HL-60 (cell line): ENCODE results near the gene ZNF580.

Source experiments
- GABPA ChIP-seq: IDR thresholded peaks from 2 replicates; pipeline ENCODE4 v1.6.1; 2012; ENCODE audit warnings: low read depth
- POLR2AphosphoS5 ChIP-seq: IDR thresholded peaks from 2 replicates; pipeline ENCODE4 v1.6.1; 2012; ENCODE audit warnings: low read depth
- TF ChIP-seq, protein P1 (sequence below): IDR thresholded peaks from one replicate; pipeline ENCODE4 v1.5.1; 2011; ENCODE audit warnings: low read length, control low read depth, inconsistent platforms; ENCODE audit not compliant: insufficient read depth
- TF ChIP-seq, protein P2 (sequence below): IDR thresholded peaks from 2 replicates; pipeline ENCODE4 v1.6.1; 2012; ENCODE audit warnings: low read depth; ENCODE audit not compliant: insufficient replicate concordance

DNA sequence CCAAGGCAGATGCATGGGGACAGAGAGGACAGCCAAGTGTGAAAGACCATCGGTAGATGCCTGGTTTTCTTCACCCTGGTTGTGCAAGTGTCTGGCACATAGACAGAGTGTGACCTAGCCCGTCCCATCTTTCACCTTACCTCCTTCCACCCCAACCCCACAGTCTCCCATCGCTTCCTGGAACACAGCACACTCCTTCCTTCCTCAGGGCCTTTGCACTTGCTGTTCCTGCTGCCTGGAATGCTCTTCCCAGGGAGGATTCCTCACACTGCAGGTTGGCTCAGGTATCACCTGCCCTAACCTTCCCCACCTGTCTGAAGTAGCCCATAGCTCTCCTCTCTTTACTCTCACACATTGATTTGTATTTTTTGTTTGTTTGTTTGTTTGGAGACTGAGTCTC is 44.5 kb upstream of the ZNF580 start:
- TF ChIP-seq, protein P1, sequence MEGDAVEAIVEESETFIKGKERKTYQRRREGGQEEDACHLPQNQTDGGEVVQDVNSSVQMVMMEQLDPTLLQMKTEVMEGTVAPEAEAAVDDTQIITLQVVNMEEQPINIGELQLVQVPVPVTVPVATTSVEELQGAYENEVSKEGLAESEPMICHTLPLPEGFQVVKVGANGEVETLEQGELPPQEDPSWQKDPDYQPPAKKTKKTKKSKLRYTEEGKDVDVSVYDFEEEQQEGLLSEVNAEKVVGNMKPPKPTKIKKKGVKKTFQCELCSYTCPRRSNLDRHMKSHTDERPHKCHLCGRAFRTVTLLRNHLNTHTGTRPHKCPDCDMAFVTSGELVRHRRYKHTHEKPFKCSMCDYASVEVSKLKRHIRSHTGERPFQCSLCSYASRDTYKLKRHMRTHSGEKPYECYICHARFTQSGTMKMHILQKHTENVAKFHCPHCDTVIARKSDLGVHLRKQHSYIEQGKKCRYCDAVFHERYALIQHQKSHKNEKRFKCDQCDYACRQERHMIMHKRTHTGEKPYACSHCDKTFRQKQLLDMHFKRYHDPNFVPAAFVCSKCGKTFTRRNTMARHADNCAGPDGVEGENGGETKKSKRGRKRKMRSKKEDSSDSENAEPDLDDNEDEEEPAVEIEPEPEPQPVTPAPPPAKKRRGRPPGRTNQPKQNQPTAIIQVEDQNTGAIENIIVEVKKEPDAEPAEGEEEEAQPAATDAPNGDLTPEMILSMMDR = no peak
- TF ChIP-seq POLR2AphosphoS5 (no peak), GABPA (no peak)
- TF ChIP-seq, protein P2, sequence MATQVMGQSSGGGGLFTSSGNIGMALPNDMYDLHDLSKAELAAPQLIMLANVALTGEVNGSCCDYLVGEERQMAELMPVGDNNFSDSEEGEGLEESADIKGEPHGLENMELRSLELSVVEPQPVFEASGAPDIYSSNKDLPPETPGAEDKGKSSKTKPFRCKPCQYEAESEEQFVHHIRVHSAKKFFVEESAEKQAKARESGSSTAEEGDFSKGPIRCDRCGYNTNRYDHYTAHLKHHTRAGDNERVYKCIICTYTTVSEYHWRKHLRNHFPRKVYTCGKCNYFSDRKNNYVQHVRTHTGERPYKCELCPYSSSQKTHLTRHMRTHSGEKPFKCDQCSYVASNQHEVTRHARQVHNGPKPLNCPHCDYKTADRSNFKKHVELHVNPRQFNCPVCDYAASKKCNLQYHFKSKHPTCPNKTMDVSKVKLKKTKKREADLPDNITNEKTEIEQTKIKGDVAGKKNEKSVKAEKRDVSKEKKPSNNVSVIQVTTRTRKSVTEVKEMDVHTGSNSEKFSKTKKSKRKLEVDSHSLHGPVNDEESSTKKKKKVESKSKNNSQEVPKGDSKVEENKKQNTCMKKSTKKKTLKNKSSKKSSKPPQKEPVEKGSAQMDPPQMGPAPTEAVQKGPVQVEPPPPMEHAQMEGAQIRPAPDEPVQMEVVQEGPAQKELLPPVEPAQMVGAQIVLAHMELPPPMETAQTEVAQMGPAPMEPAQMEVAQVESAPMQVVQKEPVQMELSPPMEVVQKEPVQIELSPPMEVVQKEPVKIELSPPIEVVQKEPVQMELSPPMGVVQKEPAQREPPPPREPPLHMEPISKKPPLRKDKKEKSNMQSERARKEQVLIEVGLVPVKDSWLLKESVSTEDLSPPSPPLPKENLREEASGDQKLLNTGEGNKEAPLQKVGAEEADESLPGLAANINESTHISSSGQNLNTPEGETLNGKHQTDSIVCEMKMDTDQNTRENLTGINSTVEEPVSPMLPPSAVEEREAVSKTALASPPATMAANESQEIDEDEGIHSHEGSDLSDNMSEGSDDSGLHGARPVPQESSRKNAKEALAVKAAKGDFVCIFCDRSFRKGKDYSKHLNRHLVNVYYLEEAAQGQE = no peak
